ENCODE results near the gene CELF2.

CELF2 gene

GRCh38 chr10:11177381-11177780 is 159.7 kb downstream of the CELF2 start:
- WGBS (ENCODE audit: extremely low coverage, insufficient coverage, insufficient read length): no CpG with 5 or more reads among the region's 1 CpG
- no peak overlapping the region for H2AK5ac ChIP-seq (ENCODE audit: low read length)
- H3K27ac ChIP-seq (ENCODE audit: low read depth, low read length): no peak overlapping the region
- no peak overlapping the region for H3K18ac ChIP-seq (ENCODE audit: low read length)
- peaks cover 1% of the 10 kb centered on the region for H3K79me2 ChIP-seq (ENCODE audit: control insufficient read depth, insufficient read depth, low read length, poor library complexity)
- no peak overlapping the region for H4K12ac ChIP-seq (ENCODE audit: low read depth, low read length)
- peaks cover 4% of the 10 kb centered on the region for H3K79me1 ChIP-seq (ENCODE audit: low read length)
- peaks cover 2% of the 10 kb centered on the region for H3K9me3 ChIP-seq (ENCODE audit: insufficient read depth, low read depth, low read length)
- H2BK12ac ChIP-seq (ENCODE audit: low read length): peak overlapping the region; percentile 86
- H2BK5ac ChIP-seq (ENCODE audit: low read depth, low read length, poor library complexity): no peak overlapping the region
- H3K14ac ChIP-seq (ENCODE audit: low read length): peak overlapping the region; percentile 67
- H3K4me2 ChIP-seq (ENCODE audit: low read length): no peak overlapping the region
- H3K4me3 ChIP-seq (ENCODE audit: low read depth, low read length): no peak overlapping the region
- H2AFZ ChIP-seq (ENCODE audit: insufficient read depth, low read length, poor library complexity): peak overlapping the region; percentile 43
- H3K4ac ChIP-seq (ENCODE audit: low read depth, low read length): peak overlapping the region; percentile 24
- peak overlapping the region; percentile 50 for H4K91ac ChIP-seq (ENCODE audit: low read depth, low read length)
- no peak overlapping the region for H3K9ac ChIP-seq (ENCODE audit: low read length)
- H2BK120ac ChIP-seq (ENCODE audit: insufficient read depth, low read length, poor library complexity): peak overlapping the region; percentile 62
- peaks cover 8 to 9% of the 10 kb centered on the region in 2 experiments for H3K4me1 ChIP-seq (ENCODE audit: control insufficient read depth in 1 of 2, insufficient read depth in 2 of 2, low read length in 2 of 2)
- peaks cover 0 to 1% of the 10 kb centered on the region in 2 experiments for H3K36me3 ChIP-seq (ENCODE audit: control insufficient read depth in 1 of 2, insufficient read depth in 2 of 2, low read length in 2 of 2)
- no peak overlapping the region for H3K23ac ChIP-seq (ENCODE audit: low read length)
- H3K27me3 ChIP-seq (ENCODE audit: insufficient read depth, low read length): no peaks in the 10 kb centered on the region
- DNase-seq: no peak
- no peak overlapping the region for H4K8ac ChIP-seq (ENCODE audit: low read depth, low read length)

- H3K4me3 ChIP-seq (ENCODE audit: low read depth, low read length): no peak overlapping the region
- H3K36me3 ChIP-seq (ENCODE audit: control insufficient read depth in 1 of 2, insufficient read depth in 2 of 2, low read length in 2 of 2): peaks cover 0 to 1% of the 10 kb centered on the region in 2 experiments
- H3K27ac ChIP-seq (ENCODE audit: low read depth, low read length): no peak overlapping the region
- no peak overlapping the region for H3K23ac ChIP-seq (ENCODE audit: low read length)
- peaks cover 4% of the 10 kb centered on the region for H3K79me1 ChIP-seq (ENCODE audit: low read length)
- H3K27me3 ChIP-seq (ENCODE audit: insufficient read depth, low read length): no peaks in the 10 kb centered on the region
- H2AK5ac ChIP-seq (ENCODE audit: low read length): peak overlapping the region; percentile 4
- peak overlapping the region; percentile 24 for H3K4ac ChIP-seq (ENCODE audit: low read depth, low read length)
- H4K8ac ChIP-seq (ENCODE audit: low read depth, low read length): peak overlapping the region; percentile 46
- no CpG with 5 or more reads among the region's 18 CpGs for WGBS (ENCODE audit: extremely low coverage, insufficient coverage, insufficient read length)
- H4K91ac ChIP-seq (ENCODE audit: low read depth, low read length): peak overlapping the region; percentile 50
- H2BK5ac ChIP-seq (ENCODE audit: low read depth, low read length, poor library complexity): no peak overlapping the region
- no peak overlapping the region for H3K4me2 ChIP-seq (ENCODE audit: low read length)
- peak overlapping the region; percentile 62 for H2BK120ac ChIP-seq (ENCODE audit: insufficient read depth, low read length, poor library complexity)
- H4K12ac ChIP-seq (ENCODE audit: low read depth, low read length): peak overlapping the region; percentile 4
- peak overlapping the region; percentile 54 for H3K18ac ChIP-seq (ENCODE audit: low read length)
- peaks cover 2% of the 10 kb centered on the region for H3K9me3 ChIP-seq (ENCODE audit: insufficient read depth, low read depth, low read length)
- peaks cover 8 to 9% of the 10 kb centered on the region in 2 experiments for H3K4me1 ChIP-seq (ENCODE audit: control insufficient read depth in 1 of 2, insufficient read depth in 2 of 2, low read length in 2 of 2)
- H3K79me2 ChIP-seq (ENCODE audit: control insufficient read depth, insufficient read depth, low read length, poor library complexity): peaks cover 1% of the 10 kb centered on the region
- peak overlapping the region; percentile 43 for H2AFZ ChIP-seq (ENCODE audit: insufficient read depth, low read length, poor library complexity)
- H3K14ac ChIP-seq (ENCODE audit: low read length): peak overlapping the region; percentile 67
- peak overlapping the region; percentile 86 for H2BK12ac ChIP-seq (ENCODE audit: low read length)
- DNase-seq: no peak
- no peak overlapping the region for H3K9ac ChIP-seq (ENCODE audit: low read length)
Observed at GRCh38 chr10:11177926-11178471, 160.3 kb downstream of the CELF2 start.

- peak in 1 of 2 donors; percentile 32 for DNase-seq
- Histone ChIP-seq H4K12ac (ENCODE audit: low read depth, low read length) (no peak overlapping the region), H2AK5ac (ENCODE audit: low read length) (no peak overlapping the region), H4K91ac (ENCODE audit: low read depth, low read length) (no peak overlapping the region), H3K4me1 (ENCODE audit: control insufficient read depth in 1 of 2, insufficient read depth in 2 of 2, low read length in 2 of 2) (peaks cover 8 to 9% of the 10 kb centered on the region in 2 experiments), H3K4ac (ENCODE audit: low read depth, low read length) (no peak overlapping the region), H3K9me3 (ENCODE audit: insufficient read depth, low read depth, low read length) (peaks cover 2% of the 10 kb centered on the region), H3K23ac (ENCODE audit: low read length) (no peak overlapping the region), H3K36me3 (ENCODE audit: control insufficient read depth in 1 of 2, insufficient read depth in 2 of 2, low read length in 2 of 2) (peaks cover 0 to 1% of the 10 kb centered on the region in 2 experiments), H2BK12ac (ENCODE audit: low read length) (no peak overlapping the region), H2AFZ (ENCODE audit: insufficient read depth, low read length, poor library complexity) (no peak overlapping the region), H3K79me1 (ENCODE audit: low read length) (peaks cover 4% of the 10 kb centered on the region), H4K8ac (ENCODE audit: low read depth, low read length) (no peak overlapping the region), H3K27ac (ENCODE audit: low read depth, low read length) (no peak overlapping the region), H3K79me2 (ENCODE audit: control insufficient read depth, insufficient read depth, low read length, poor library complexity) (peaks cover 1% of the 10 kb centered on the region), H2BK120ac (ENCODE audit: insufficient read depth, low read length, poor library complexity) (no peak overlapping the region), H3K14ac (ENCODE audit: low read length) (no peak overlapping the region), H3K27me3 (ENCODE audit: insufficient read depth, low read length) (no peaks in the 10 kb centered on the region), H3K9ac (ENCODE audit: low read length) (no peak overlapping the region), H3K4me2 (ENCODE audit: low read length) (no peak overlapping the region), H3K4me3 (ENCODE audit: low read depth, low read length) (no peak overlapping the region), H2BK5ac (ENCODE audit: low read depth, low read length, poor library complexity) (no peak overlapping the region), H3K18ac (ENCODE audit: low read length) (no peak overlapping the region)
- WGBS (ENCODE audit: extremely low coverage, insufficient coverage, insufficient read length): no CpG with 5 or more reads among the region's 17 CpGs
Observed at GRCh38 chr10:11178606-11179515, 161.2 kb downstream of the CELF2 start.

- H4K12ac ChIP-seq (ENCODE audit: low read depth, low read length): no peak overlapping the region
- H2AFZ ChIP-seq (ENCODE audit: insufficient read depth, low read length, poor library complexity): no peak overlapping the region
- WGBS (ENCODE audit: extremely low coverage, insufficient coverage, insufficient read length): no CpG with 5 or more reads among the region's 6 CpGs
- no peak overlapping the region for H3K9ac ChIP-seq (ENCODE audit: low read length)
- H3K27me3 ChIP-seq (ENCODE audit: insufficient read depth, low read length): no peaks in the 10 kb centered on the region
- no peak overlapping the region for H3K23ac ChIP-seq (ENCODE audit: low read length)
- no peak overlapping the region for H4K8ac ChIP-seq (ENCODE audit: low read depth, low read length)
- H2AK5ac ChIP-seq (ENCODE audit: low read length): no peak overlapping the region
- peaks cover 1% of the 10 kb centered on the region for H3K79me2 ChIP-seq (ENCODE audit: control insufficient read depth, insufficient read depth, low read length, poor library complexity)
- H3K4ac ChIP-seq (ENCODE audit: low read depth, low read length): no peak overlapping the region
- H3K14ac ChIP-seq (ENCODE audit: low read length): no peak overlapping the region
- H3K79me1 ChIP-seq (ENCODE audit: low read length): peaks cover 4% of the 10 kb centered on the region
- peaks cover 2% of the 10 kb centered on the region for H3K9me3 ChIP-seq (ENCODE audit: insufficient read depth, low read depth, low read length)
- no peak overlapping the region for H3K4me2 ChIP-seq (ENCODE audit: low read length)
- no peak overlapping the region for H3K27ac ChIP-seq (ENCODE audit: low read depth, low read length)
- DNase-seq: no peak
- peaks cover 8 to 9% of the 10 kb centered on the region in 2 experiments for H3K4me1 ChIP-seq (ENCODE audit: control insufficient read depth in 1 of 2, insufficient read depth in 2 of 2, low read length in 2 of 2)
- no peak overlapping the region for H2BK5ac ChIP-seq (ENCODE audit: low read depth, low read length, poor library complexity)
- H3K4me3 ChIP-seq (ENCODE audit: low read depth, low read length): no peak overlapping the region
- no peak overlapping the region for H3K18ac ChIP-seq (ENCODE audit: low read length)
- H2BK12ac ChIP-seq (ENCODE audit: low read length): no peak overlapping the region
- H4K91ac ChIP-seq (ENCODE audit: low read depth, low read length): no peak overlapping the region
- H2BK120ac ChIP-seq (ENCODE audit: insufficient read depth, low read length, poor library complexity): no peak overlapping the region
- peaks cover 0 to 1% of the 10 kb centered on the region in 2 experiments for H3K36me3 ChIP-seq (ENCODE audit: control insufficient read depth in 1 of 2, insufficient read depth in 2 of 2, low read length in 2 of 2)
Observed at GRCh38 chr10:11179516-11180105, 161.9 kb downstream of the CELF2 start.

All from trophoblast cell (in vitro differentiated cells and primary cell).